Urinary bladder (tissue), 4 donors: ENCODE measurements around the gene NDUFB4. TPM values are rescaled to one million over a fixed set of nuclear protein-coding genes. Genes with fewer than 3 reads are reported as not detected.
"Not testable (repeated sequence)": the region's sequence is repeated elsewhere in the genome, so short reads cannot be mapped to it uniquely, and the experiment has no call there.

Experiments
- DNase-seq: peaks from one replicate; pipeline ENCODE4 v3.0.0-alpha.2; 2015; ENCODE audit errors: extremely low spot score
- H3K27ac ChIP-seq: one replicate; pipeline ENCODE4 v1.5.1; 2013; ENCODE audit warnings: low read depth, mild to moderate bottlenecking, moderate library complexity
- H3K36me3 ChIP-seq: one replicate; pipeline ENCODE4 v1.6.1; 2013; ENCODE audit warnings: mild to moderate bottlenecking, moderate library complexity; ENCODE audit not compliant: insufficient read depth
- H3K4me1 ChIP-seq: one replicate; pipeline ENCODE4 v1.6.1; 2013; ENCODE audit warnings: mild to moderate bottlenecking, moderate library complexity; ENCODE audit not compliant: insufficient read depth
- H3K4me3 ChIP-seq: one replicate; pipeline ENCODE4 v1.5.1; 2013; ENCODE audit warnings: low read depth, low read length
- WGBS: extraction: QIAGEN DNeasy Blood & Tissue Kit; methylation state at CpG from one replicate; pipeline ENCODE4 v1.1.7; 2013; 5-methylcytosine and 5-hydroxymethylcytosine counted together
- polyA plus RNA-seq: library from polyadenylated mRNA; stranded (reverse); fragments of 200-250 nt; gene quantifications from one replicate; pipeline ENCODE4 v1.2.3, GENCODE V29; 2013
- total RNA-seq: library from RNA; depleted of rRNA; stranded (reverse); fragments of >200 nt; gene quantifications from one replicate; pipeline ENCODE4 v1.2.3, GENCODE V29; 2014
- donor health status: healthy with polysubstance abuse.
- donor health status: healthy.

Gene NDUFB4
- total and polyA plus RNA-seq, 2 donors = 58.1 to 242 TPM

DNA sequence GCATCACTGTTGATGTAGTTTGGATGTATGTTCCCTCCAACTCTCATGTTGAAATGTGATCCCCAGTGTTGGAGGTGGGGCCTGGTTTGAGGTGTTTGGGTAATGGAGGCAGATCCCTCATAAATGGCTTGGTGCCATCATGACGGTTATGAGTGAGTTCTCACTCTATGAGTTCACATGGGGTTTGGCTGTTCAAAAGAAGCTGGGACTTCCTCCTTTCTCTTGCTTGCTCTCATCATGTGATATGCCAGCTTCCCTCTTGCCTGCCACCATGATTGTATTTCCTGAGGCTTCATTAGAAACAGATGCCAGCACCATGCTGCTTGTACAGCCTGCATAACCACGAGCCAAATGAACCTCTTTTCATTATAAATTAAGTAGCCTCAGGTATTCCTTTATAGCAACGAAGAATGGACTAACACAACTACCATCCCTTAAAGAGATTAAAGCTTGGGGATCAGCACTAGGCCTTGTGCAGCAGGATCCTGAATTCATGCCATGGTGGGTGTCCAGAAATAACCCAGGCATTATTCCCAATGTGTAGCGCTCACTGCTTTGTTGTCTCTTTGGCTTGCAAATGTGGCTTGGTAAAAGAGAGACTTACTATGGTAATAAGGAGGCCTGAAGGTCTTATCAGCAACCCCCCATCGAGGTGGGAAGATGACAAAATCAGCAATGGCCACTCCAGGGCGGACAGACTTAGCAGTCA, 41.9 kb downstream of the NDUFB4 start:
- H3K4me1 ChIP-seq = no peaks in the 10 kb centered on the region
- H3K36me3 ChIP-seq = no peaks in the 10 kb centered on the region
- no peak overlapping the region for H3K4me3 ChIP-seq
- DNase-seq = no peak
- H3K27ac ChIP-seq = no peak overlapping the region
- 80% methylated on average over 6 of the region's 6 CpGs for WGBS

- 95% methylated on average over 4 of the region's 4 CpGs for WGBS
- DNase-seq = not testable (repeated sequence)
Measured at GRCh38 chr3:120638820-120639219, 42.7 kb downstream of the NDUFB4 start.

DNA sequence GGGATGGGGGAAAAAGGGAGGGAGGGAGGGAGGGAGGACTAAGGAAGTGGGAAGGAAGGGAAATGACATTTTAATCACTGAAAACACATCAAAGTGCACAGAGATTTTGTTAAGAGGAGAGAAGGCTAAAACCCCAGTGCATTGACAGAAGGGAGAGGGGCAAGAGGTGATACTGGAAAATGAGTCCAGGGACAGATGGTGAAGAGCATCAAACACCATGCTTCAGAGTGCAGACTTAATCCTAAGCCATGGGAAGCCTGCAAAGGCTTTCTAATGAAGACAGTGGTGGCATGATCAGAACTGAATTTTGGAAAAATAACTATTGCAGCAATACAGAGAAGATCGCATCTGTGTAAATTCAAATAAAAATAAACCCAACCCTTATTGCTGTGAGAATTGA, 44.1 kb downstream of the NDUFB4 start:
- 90% methylated on average over 1 of the region's 1 CpG for WGBS
- no peaks in the 10 kb centered on the region for H3K4me1 ChIP-seq
- H3K4me3 ChIP-seq = no peak overlapping the region
- no peak for DNase-seq
- no peaks in the 10 kb centered on the region for H3K36me3 ChIP-seq
- no peak overlapping the region for H3K27ac ChIP-seq

More at GRCh38 chr3:120638820-120639219, 42.7 kb downstream of the NDUFB4 start:
- not testable (repeated sequence) for H3K4me1 ChIP-seq, H3K4me3 ChIP-seq, H3K36me3 ChIP-seq, H3K27ac ChIP-seq

- H3K4me1 ChIP-seq = no peaks in the 10 kb centered on the region
- no peak overlapping the region for H3K4me3 ChIP-seq
- DNase-seq = no peak
- no peaks in the 10 kb centered on the region for H3K36me3 ChIP-seq
- H3K27ac ChIP-seq = no peak overlapping the region
- WGBS = 95% methylated on average over 2 of the region's 2 CpGs
Measured at GRCh38 chr3:120641696-120642246, 45.6 kb downstream of the NDUFB4 start.

DNA sequence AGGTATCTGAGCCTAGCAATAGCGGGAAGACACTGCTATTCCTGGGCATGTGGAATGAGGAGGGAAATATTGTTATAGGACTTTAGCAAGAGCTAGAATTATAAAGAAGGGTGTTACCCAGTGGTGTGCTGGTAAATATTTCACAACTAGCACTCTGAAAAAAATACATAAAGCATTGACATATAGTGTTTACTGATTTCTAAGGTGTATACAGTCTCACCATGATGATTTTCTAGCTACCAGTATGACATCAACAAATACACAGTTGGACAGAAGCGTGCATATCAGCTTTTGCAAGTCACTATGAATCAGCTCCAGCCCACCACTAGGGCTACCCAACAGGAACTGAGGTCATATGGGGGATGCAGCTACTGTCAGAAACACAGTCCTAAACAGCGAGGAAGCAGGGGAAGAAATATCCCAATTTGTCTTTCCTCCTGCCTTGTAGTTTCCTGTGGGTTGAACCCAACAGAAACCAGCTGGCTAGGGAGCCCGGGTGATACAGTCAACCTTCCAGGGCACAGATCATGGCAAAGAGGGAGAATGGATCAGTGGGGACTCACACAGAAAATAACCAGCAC, 46.3 kb downstream of the NDUFB4 start:
- Histone ChIP-seq H3K27ac (no peak overlapping the region), H3K36me3 (no peaks in the 10 kb centered on the region), H3K4me1 (no peaks in the 10 kb centered on the region), H3K4me3 (no peak overlapping the region)
- DNase-seq = no peak
- 71% methylated on average over 4 of the region's 4 CpGs for WGBS

DNA sequence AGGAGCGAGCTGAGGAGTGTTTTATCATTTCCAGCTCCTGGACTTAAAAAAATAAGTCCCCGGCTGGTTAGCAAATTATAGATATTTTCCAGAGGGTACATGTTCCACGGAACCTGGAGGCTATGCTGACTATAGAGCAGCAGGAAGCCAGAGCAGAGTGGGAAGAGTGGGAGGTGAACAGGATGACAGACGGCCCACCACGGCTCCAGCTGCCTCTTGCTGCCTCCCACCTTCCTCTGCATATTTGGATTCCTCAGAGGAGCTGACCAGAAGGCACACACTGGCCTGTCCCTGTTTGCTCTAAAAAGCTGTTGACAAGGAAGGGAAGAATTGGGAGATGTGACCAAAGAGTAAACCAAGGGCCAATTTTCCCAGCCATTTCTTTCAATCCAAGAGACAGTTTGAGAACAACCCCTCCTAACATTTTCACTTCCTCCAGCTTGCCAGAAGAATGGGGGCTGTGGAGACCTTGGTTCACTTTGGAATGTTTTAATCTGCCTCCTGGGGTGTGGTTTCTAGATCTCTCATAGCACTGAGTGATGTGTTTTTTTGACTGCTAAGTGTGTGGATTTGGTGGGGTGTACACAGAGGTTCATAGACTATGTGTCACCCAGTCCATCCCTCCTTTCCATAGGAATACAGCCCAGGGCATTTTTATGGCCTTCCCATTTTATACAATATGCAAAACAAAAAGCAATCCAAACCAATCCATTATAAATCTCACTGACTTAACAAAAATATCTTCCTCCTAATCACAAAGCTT, 49.1 kb downstream of the NDUFB4 start:
- H3K4me1 ChIP-seq = no peaks in the 10 kb centered on the region
- 49% methylated on average over 5 of the region's 5 CpGs for WGBS

GRCh38 chr3:120646771-120647432, 50.8 kb downstream of the NDUFB4 start:
- Histone ChIP-seq H3K4me3 (no peak overlapping the region), H3K27ac (no peak overlapping the region), H3K36me3 (no peaks in the 10 kb centered on the region), H3K4me1 (no peaks in the 10 kb centered on the region)
- WGBS = 53% methylated on average over 5 of the region's 5 CpGs
- no peak for DNase-seq

More for the DNA sequence above, 49.1 kb downstream of the NDUFB4 start:
- H3K4me3 ChIP-seq = no peak overlapping the region
- no peak for DNase-seq
- no peak overlapping the region for H3K27ac ChIP-seq
- H3K36me3 ChIP-seq = no peaks in the 10 kb centered on the region

- WGBS = 91% methylated on average over 5 of the region's 5 CpGs
- Histone ChIP-seq H3K4me1 (no peaks in the 10 kb centered on the region), H3K4me3 (no peak overlapping the region), H3K27ac (no peak overlapping the region), H3K36me3 (no peaks in the 10 kb centered on the region)
- DNase-seq = no peak
Measured at GRCh38 chr3:120648290-120648689, 52.2 kb downstream of the NDUFB4 start.

DNA sequence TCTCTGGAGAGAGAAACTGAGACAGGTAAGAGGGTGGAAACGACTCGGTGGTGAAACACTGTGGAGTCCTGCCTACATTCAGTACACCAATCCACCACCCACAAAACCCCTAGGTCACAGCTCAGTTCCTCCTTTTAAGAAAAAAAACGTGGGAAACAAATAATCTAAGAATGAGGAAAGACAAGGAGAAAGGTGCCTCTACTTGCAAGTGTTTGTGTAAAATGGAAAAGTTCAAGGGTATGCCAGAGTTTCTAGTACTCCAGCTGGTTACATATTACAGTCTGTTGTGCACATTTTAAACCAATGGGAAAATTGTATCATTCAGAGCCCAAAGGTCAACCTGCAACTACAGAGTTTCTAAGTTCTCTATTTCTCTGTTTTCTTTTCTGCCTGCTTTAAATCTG, 53.7 kb downstream of the NDUFB4 start:
- WGBS = 73% methylated on average over 3 of the region's 3 CpGs
- no peak overlapping the region for H3K4me3 ChIP-seq
- no peaks in the 10 kb centered on the region for H3K4me1 ChIP-seq
- no peak overlapping the region for H3K27ac ChIP-seq
- H3K36me3 ChIP-seq = no peaks in the 10 kb centered on the region
- no peak for DNase-seq

GRCh38 chr3:120650311-120650710, 54.2 kb downstream of the NDUFB4 start:
- no peak for DNase-seq
- no peaks in the 10 kb centered on the region for H3K36me3 ChIP-seq
- no peaks in the 10 kb centered on the region for H3K4me1 ChIP-seq
- H3K27ac ChIP-seq = no peak overlapping the region
- no peak overlapping the region for H3K4me3 ChIP-seq
- WGBS = 67% methylated on average over 2 of the region's 2 CpGs

Other genes with a start within 250 kb of the NDUFB4 start
- gene LRRC58, start 247.0 kb upstream of the NDUFB4 start, total RNA-seq = 55.0 TPM
- gene LRRC58, start 247.0 kb upstream of the NDUFB4 start, polyA plus RNA-seq = 13.5 TPM
- 1,313 TPM for gene FSTL1, start 145.3 kb upstream of the NDUFB4 start, total RNA-seq
- gene FSTL1, start 145.3 kb upstream of the NDUFB4 start, polyA plus RNA-seq = 445 TPM
- gene HGD, start 85.9 kb downstream of the NDUFB4 start, total RNA-seq = not detected
- gene HGD, start 85.9 kb downstream of the NDUFB4 start, polyA plus RNA-seq = 0.27 TPM
- gene RABL3, start 146.2 kb downstream of the NDUFB4 start, total RNA-seq = 19.1 TPM
- gene RABL3, start 146.2 kb downstream of the NDUFB4 start, polyA plus RNA-seq = 18.2 TPM
- 18.1 TPM for gene GTF2E1, start 146.4 kb downstream of the NDUFB4 start, total RNA-seq
- 7.7 TPM for gene GTF2E1, start 146.4 kb downstream of the NDUFB4 start, polyA plus RNA-seq